Amniotic stem cell (primary cell): ENCODE results near the gene TRAF3.

Experiments used
- DNase-seq: peaks from one replicate; lab custom pipeline; 2025; lab: John Stamatoyannopoulos, UW

Gene TRAF3

DNA sequence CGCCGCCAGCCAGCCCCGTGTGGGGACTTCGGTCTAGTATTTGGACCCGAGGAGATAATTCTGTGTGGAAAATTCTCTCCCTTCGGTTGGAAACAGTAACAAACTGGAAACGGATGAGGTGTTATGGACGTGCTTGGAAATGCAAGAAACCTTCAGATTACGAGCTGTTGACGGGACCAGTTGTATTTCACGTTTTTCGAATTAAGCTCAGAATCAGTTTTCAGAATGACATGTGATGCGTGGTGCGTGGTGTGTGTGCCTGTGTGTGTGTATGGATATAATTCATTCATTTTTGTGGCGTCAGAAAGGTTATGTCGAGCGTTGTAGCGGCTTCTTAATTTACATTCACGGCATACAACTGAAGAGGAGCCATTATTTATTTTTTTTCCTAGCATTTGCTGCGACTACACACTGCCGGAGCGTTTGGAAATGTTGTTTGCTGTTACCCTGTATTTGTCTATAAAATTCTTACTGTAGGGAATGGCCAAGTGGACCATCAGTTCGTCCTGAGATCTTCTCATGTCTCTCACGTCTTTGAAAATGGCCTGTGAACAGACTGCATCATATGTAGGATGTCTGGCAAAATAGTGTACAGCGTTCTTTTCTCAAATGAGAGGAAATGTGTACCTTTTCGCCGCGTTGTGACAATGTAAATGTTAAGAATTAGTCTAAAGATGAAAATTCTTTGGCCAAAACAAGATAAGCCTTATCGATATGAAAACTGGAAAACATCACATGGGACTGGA is 1.3 kb downstream of the TRAF3 start:
- peak; percentile 17 for DNase-seq

GRCh38 chr14:102779084-102779462 is 1.8 kb downstream of the TRAF3 start:
- no peak for DNase-seq

DNA sequence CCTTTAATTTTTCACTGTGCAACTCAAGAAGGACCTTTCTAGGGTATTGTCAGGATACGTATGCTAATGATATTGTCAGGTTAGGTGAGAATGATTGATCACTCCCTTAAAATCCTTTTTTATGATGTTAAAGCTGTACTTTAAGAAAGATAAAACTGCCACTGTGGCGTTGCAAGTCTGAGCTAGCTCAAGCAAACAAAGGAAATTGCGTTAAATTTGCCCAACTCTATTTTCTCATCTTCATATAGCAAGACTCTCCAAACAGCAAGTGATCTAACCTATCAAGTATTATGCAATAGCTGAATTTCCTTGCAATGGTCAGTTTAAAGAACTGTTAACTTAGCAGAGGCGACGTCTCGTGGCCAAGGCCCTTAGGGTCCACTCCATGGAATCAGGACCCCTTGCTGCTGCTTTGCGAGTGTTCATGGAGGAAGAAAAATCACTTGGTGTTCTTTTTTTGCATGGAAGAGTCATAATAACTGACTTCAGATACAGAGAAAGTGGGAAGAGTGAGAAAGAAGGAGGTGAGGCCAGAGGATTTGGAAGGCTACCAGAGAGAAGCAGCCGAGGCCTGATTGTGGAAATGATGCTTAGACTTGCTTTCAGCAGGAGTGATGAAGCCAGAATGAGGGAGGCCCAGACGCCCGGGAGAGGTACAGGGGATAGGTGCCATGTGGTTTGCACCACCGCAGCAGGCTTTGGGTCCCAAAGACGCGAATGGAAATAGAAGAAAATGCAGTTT is 2.5 kb downstream of the TRAF3 start:
- DNase-seq: no peak

GRCh38 chr14:102781063-102781462 is 3.8 kb downstream of the TRAF3 start:
- DNase-seq: no peak

- DNase-seq: no peak
Observed at GRCh38 chr14:102782974-102783373, 5.7 kb downstream of the TRAF3 start.

DNA sequence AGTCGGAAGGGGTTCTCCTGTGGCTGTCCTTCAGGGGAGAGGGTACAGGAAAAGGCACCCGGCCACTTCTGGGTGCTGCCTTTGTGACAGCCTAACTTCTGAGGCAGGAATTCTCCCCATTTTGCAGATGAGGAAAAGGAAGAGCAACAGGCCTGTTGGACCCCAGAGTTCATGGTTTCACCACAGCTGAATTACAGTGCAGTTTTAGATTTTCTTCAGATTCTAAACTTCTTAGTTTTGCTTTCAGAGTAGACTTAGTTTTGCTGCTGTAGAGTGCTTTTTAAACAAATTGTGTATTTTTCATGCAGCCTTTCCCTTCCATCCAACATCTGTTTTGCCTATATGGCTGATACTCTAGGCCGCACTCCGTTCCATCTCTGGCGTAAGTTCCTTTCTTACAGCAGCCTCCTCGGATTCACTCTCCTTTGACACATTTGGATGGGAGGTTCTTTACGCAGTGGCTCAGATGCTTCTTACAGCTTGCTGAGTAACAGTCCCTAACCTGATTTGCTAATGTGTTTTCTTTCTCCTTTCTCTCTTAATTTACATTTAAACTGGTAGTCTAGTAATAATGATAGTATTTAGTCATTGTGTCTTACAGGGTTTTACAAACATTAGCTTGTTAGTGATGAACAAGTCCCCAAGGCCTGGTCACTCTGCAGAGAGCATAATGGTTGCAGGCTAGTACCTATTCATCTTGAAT is 7.8 kb downstream of the TRAF3 start:
- DNase-seq: no peak

GRCh38 chr14:102785595-102785963 is 8.3 kb downstream of the TRAF3 start:
- no peak for DNase-seq

GRCh38 chr14:102786768-102787167 is 9.5 kb downstream of the TRAF3 start:
- no peak for DNase-seq

DNA sequence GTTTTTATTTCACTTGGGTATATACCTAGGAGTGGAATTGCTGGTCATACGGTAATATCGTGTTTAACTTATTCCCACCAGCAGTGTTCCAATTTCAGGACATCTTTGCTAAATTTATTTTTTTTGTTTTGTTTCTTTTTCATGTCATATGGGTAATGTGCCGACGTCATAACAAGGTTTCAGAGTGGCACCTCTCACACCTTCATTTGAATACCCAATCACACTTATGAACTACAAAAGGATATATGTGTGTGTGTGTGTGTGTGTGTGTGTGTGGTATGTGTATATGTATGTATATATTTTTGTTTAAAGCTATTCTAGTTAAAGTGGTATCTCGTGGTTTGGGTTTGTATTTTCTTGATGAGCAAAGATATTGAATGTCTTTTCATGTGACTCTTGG is 12.1 kb downstream of the TRAF3 start:
- DNase-seq: no peak

- no peak for DNase-seq
Observed at GRCh38 chr14:102793531-102794328, 16.5 kb downstream of the TRAF3 start.

- peak; percentile 59 for DNase-seq
Observed at GRCh38 chr14:102795060-102795925, 18.0 kb downstream of the TRAF3 start.

GRCh38 chr14:102796661-102797190 is 19.5 kb downstream of the TRAF3 start:
- no peak for DNase-seq

- DNase-seq: no peak
Observed at GRCh38 chr14:102798926-102799325, 21.7 kb downstream of the TRAF3 start.

DNA sequence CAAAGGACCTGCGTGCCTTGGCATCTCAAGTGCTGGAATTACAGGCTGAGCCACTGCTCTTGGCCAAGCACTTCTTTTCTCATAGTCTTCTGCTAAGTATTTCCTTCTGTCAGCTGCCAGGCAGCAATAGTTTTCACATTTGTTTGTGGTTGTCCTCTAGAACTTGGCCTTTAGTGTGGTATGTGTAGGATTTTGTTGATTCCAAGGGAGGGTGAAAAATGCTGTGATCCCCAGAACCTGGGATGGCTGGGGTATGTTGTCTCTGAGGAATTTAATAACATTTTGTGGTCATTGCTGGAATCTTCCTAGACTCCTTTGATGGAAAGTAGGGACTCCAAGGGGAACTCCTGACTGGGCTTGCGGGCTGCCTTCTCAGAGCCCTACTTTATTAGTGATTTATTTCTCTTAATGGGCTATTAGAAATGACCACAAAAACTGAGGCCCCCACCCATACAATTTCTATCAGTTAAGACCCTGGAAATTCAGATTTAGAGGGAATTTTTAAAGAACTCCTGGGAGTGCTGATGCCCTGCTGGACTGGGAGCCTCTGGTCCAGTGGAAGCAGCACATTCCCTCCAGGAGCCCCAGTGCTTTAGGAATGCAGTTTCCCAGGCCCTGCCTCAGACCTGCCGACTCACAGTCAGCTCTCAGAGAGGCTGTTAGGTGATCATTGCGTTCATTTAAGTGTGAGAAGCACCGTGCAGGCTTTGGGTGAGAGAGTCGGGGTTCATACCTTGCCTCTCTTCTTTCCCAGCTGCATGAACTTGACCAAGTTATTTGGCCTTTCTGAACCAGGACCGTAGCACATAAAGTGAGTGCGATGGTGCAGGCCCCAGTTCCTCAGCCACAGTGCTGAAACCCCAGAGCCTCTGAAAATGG is 22.7 kb downstream of the TRAF3 start:
- peak; percentile 36 for DNase-seq

GRCh38 chr14:102802834-102803523 is 25.7 kb downstream of the TRAF3 start:
- no peak for DNase-seq

DNA sequence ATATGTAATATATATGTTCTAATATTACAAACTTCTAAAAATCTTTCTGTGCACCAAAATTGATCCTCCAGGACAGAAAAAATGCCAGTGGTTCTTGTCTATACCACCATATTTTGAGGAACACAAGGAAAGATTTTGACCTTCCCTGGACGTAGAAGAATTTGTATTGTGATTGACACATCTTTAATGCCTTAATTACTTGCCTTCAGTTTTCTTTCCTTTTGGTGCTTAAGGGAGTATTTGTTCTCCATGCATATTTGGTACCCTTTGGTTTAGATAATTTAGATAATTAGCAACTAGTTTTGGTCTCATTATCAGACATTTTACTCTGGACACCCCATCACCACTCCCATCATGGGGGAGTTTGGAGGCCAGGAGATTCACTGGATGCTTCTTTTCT is 27.6 kb downstream of the TRAF3 start:
- DNase-seq: no peak

- DNase-seq: peak; percentile 35
Observed at GRCh38 chr14:102805371-102805891, 28.2 kb downstream of the TRAF3 start.

GRCh38 chr14:102805941-102806340 is 28.7 kb downstream of the TRAF3 start:
- no peak for DNase-seq

DNA sequence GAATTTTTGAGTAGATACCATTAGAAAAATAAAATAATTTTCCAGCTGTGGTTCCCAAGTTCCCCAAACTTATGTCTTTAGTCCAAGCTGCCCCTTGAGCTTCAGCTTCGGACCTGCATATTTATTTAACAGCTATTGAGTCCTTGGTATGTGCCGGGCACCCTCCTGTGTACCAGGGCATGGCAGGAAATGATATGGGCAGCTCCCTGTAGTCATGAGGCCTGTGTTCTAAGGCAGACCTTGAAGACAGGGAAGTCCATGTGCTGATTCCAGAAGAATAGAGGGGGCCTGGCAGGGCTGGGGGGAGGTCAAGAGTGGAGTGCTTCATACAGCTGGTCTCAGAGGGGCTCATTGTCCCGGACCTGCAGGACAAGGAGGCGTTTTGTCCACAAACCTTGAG is 29.2 kb downstream of the TRAF3 start:
- DNase-seq: no peak
